Sigmoid colon (tissue), 7 donors: ENCODE data around the gene ZNF490. TPM values are rescaled to one million over a fixed set of nuclear protein-coding genes. Genes with fewer than 3 reads are reported as not detected.

Experiments used
- DNase-seq: peaks from one replicate; pipeline ENCODE4 v3.0.0-alpha.2; 2019
- H3K27ac ChIP-seq, 4 donors: fragments of 200-600 bp; sonication (generic); one replicate each; pipeline ENCODE4 v1.5.1; 2016 to 2019; ENCODE audit warnings: mild to moderate bottlenecking in 1 of 4
- H3K27me3 ChIP-seq, 3 donors: fragments of 200-600 bp; sonication (generic); one replicate each; pipeline ENCODE4 v1.5.1; 2019; ENCODE audit warnings: mild to moderate bottlenecking in 1 of 3
- H3K36me3 ChIP-seq, 4 donors: fragments of 200-600 bp; sonication (generic); one replicate each; pipeline ENCODE4 v1.5.1; 2016 to 2019
- H3K4me1 ChIP-seq, 4 donors: fragments of 200-600 bp; sonication (generic); one replicate each; pipeline ENCODE4 v1.5.1; 2017 to 2019
- H3K4me3 ChIP-seq, 4 donors: fragments of 200-600 bp; sonication (generic); one replicate each; pipeline ENCODE4 v1.5.1; 2017 to 2019; ENCODE audit warnings: mild to moderate bottlenecking in 2 of 4, moderate library complexity in 1 of 4
- H3K9me3 ChIP-seq, 4 donors: fragments of 200-600 bp in 3 of 4; sonication (generic) in 3 of 4; one replicate each; pipeline versions ENCODE4 v1.5.1 to v1.6.1; 2013 to 2019
- EP300 ChIP-seq, 4 donors: sonication (generic); formaldehyde crosslinking; IDR thresholded peaks; one replicate each; pipeline ENCODE4 v1.6.1; 2017; ENCODE audit warnings: antibody characterized with exemption in 4 of 4
- POLR2A ChIP-seq, 2 donors: fragments of 450-650 bp; IDR thresholded peaks; one replicate each; pipeline ENCODE4 v1.6.1; 2016; ENCODE audit warnings: antibody characterized with exemption in 2 of 2, mild to moderate bottlenecking in 2 of 2, moderate library complexity in 2 of 2
- POLR2AphosphoS5 ChIP-seq, 4 donors: sonication (generic); formaldehyde crosslinking; IDR thresholded peaks; one replicate each; pipeline ENCODE4 v1.6.1; 2017; ENCODE audit warnings: antibody characterized with exemption in 4 of 4
- WGBS, 2 donors: extraction: QIAGEN DNeasy Blood & Tissue Kit; methylation state at CpG; one replicate each; pipeline ENCODE4 v1.1.7; 2013; 5-methylcytosine and 5-hydroxymethylcytosine counted together
- intact Hi-C: fragments of 100-400 bp; cut with DNase I; formaldehyde crosslinking; loops from one replicate; pipeline ENCODE4 v1.15.1; 2023
- polyA plus RNA-seq, 3 donors: library from polyadenylated mRNA; stranded (reverse); fragments of 200-250 nt; gene quantifications; one replicate each; pipeline ENCODE4 v1.2.3, GENCODE V29; 2013
- total RNA-seq, 4 donors: library from RNA; depleted of rRNA; stranded (reverse); fragments of >200 nt; gene quantifications; one replicate each; pipeline ENCODE4 v1.1.0, GENCODE V29; 2016
- TF ChIP-seq, protein P1 (sequence below), 4 experiments: fragments of 450-650 bp in 3 of 4; fragments of 200-600 bp in 1 of 4; IDR thresholded peaks; one replicate each; pipeline ENCODE4 v1.5.1; 2016 to 2019; ENCODE audit warnings: antibody characterized with exemption in 4 of 4, mild to moderate bottlenecking in 3 of 4, moderate library complexity in 2 of 4
- donor health status: healthy with polysubstance abuse.
- donor health status: Bipolar disorder and iron deficiency.
- donor health status: healthy.

Gene ZNF490
- total and polyA plus RNA-seq, 7 donors, result 1.6 to 7.8 (median 4.3) TPM; not detected in 1

DNA sequence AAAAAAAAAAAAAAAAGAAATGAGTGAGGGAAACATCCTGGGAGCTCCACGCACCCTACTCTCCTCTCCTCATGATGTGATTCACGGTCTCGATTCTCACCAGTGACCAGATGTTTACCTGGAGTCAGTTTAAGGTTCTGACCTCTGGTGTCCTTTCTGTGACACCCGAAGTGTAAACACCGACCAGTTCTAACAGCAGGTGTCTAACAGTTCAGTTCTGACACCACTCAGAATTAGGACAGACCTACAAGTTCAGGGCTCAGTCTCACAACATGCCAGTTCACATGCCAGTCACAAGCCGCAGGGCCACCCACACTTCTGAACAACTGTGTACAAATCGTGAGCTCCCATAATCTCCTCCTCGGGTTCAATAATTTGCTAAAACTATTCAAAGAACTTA, 65.3 kb downstream of the ZNF490 start:
- Histone ChIP-seq H3K36me3 (peaks cover 0 to 11% (median 0%) of the 10 kb centered on the region in 4 donors), H3K4me1 (peaks cover 0 to 34% (median 23%) of the 10 kb centered on the region in 4 donors), H3K4me3 (no peak overlapping the region), H3K9me3 (peaks cover 0 to 4% (median 0%) of the 10 kb centered on the region in 4 donors), H3K27ac (no peak overlapping the region), H3K27me3 (no peaks in the 10 kb centered on the region)
- intact Hi-C loops, result no loop called here
- TF ChIP-seq EP300 (IDR thresholded peaks at IDR 0.05) (no peak), POLR2AphosphoS5 (IDR thresholded peaks at IDR 0.05) (no peak), POLR2A (IDR thresholded peaks at IDR 0.05) (no peak)
- TF ChIP-seq, protein P1, sequence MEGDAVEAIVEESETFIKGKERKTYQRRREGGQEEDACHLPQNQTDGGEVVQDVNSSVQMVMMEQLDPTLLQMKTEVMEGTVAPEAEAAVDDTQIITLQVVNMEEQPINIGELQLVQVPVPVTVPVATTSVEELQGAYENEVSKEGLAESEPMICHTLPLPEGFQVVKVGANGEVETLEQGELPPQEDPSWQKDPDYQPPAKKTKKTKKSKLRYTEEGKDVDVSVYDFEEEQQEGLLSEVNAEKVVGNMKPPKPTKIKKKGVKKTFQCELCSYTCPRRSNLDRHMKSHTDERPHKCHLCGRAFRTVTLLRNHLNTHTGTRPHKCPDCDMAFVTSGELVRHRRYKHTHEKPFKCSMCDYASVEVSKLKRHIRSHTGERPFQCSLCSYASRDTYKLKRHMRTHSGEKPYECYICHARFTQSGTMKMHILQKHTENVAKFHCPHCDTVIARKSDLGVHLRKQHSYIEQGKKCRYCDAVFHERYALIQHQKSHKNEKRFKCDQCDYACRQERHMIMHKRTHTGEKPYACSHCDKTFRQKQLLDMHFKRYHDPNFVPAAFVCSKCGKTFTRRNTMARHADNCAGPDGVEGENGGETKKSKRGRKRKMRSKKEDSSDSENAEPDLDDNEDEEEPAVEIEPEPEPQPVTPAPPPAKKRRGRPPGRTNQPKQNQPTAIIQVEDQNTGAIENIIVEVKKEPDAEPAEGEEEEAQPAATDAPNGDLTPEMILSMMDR (IDR thresholded peaks at IDR 0.05), result no peak
- WGBS, 2 donors, result 94 to 96% methylated on average over 8 of the region's 8 CpGs
- DNase-seq, result no peak

DNA sequence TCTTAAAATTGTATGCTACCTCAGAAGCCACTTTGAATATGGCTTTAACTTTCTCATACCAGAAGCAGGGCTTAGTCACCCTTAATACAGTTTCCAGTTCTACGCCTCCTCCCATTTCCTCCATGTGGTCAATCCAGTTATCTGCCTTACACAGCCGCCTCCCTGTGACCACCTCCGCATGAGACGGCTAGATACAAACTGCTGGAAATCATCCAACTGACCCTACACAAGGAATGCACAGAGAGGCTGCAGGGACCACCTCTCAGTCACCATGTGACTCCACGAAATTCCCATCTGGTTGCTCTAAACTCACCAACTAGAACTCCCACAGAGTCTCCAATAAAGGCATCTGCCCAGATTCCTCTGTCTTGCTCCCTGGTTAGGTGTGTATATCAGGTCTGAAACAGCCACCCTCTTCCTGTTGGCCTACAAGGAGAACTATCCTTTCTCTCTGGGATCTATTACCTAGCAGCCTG, 66.2 kb downstream of the ZNF490 start:
- Histone ChIP-seq H3K27ac (no peak overlapping the region), H3K4me3 (no peak overlapping the region), H3K4me1 (peaks cover 0 to 26% (median 14%) of the 10 kb centered on the region in 4 donors), H3K27me3 (no peaks in the 10 kb centered on the region), H3K36me3 (peaks cover 0 to 19% (median 0%) of the 10 kb centered on the region in 4 donors), H3K9me3 (peaks cover 0 to 4% (median 0%) of the 10 kb centered on the region in 4 donors)
- no peak for DNase-seq
- WGBS, 2 donors, result 82 to 90% methylated on average over 5 of the region's 5 CpGs
- TF ChIP-seq POLR2A (IDR thresholded peaks at IDR 0.05) (no peak), EP300 (IDR thresholded peaks at IDR 0.05) (no peak), POLR2AphosphoS5 (IDR thresholded peaks at IDR 0.05) (no peak)
- TF ChIP-seq, protein P1 (IDR thresholded peaks at IDR 0.05), result no peak
- intact Hi-C loops, result no loop called here

DNA sequence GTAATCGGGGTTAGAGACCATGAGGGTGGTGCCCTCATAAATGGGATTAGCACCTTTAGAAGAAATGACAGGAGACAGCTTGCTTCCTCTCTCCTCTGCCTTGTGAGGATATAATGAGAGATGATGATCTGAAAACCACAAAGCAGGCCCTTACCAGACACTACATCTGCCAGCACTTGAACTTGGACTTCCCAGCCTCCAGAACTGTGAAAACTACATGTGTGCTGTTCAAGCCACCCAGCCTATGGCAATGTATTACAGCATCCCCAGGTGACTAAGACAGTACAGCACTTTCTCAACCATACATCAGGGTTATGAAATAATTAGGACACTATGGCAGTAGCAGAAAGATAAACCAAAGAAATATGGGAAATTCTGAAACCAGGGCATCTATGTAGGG, 66.8 kb downstream of the ZNF490 start:
- H3K27ac ChIP-seq, result no peak overlapping the region
- peaks cover 0 to 25% (median 0%) of the 10 kb centered on the region in 4 donors for H3K36me3 ChIP-seq
- no peak overlapping the region for H3K4me3 ChIP-seq
- WGBS, 2 donors, result 96 to 97% methylated on average over 1 of the region's 1 CpG
- no peak for TF ChIP-seq EP300 (IDR thresholded peaks at IDR 0.05)
- no peak for TF ChIP-seq POLR2A (IDR thresholded peaks at IDR 0.05)
- TF ChIP-seq, protein P1 (IDR thresholded peaks at IDR 0.05), result no peak
- TF ChIP-seq POLR2AphosphoS5 (IDR thresholded peaks at IDR 0.05), result no peak
- H3K9me3 ChIP-seq, result peaks cover 0 to 4% (median 0%) of the 10 kb centered on the region in 4 donors
- intact Hi-C loops, result no loop called here
- DNase-seq, result no peak
- H3K4me1 ChIP-seq, result peaks cover 0 to 20% (median 9%) of the 10 kb centered on the region in 4 donors
- no peaks in the 10 kb centered on the region for H3K27me3 ChIP-seq

Other genes starting within 250 kb of the ZNF490 start
- gene ZNF442, start 245.1 kb downstream of the ZNF490 start, total RNA-seq, result 1 to 10 TPM in 3 of 4 donors, under 1 TPM in 1; 0.55 to 3.2 (median 2.9) TPM
- gene ZNF442, start 245.1 kb downstream of the ZNF490 start, polyA plus RNA-seq, result 1 to 10 TPM in 1 of 3 donors, under 1 TPM in 2; under 0.01 to 1.2 (median 0.60) TPM
- gene ZNF799, start 209.5 kb downstream of the ZNF490 start, total RNA-seq, result 1 to 10 TPM; 4.6 to 7.4 (median 5.8) TPM
- gene ZNF799, start 209.5 kb downstream of the ZNF490 start, polyA plus RNA-seq, result 1 to 10 TPM; 3.0 to 3.9 (median 3.4) TPM
- 1 to 10 TPM; 3.2 to 5.6 (median 3.6) TPM for gene ZNF443, start 169.8 kb downstream of the ZNF490 start, total RNA-seq
- 1 to 10 TPM; 2.3 to 2.4 (median 2.3) TPM for gene ZNF443, start 169.8 kb downstream of the ZNF490 start, polyA plus RNA-seq
- 1 to 10 TPM; 2.4 to 8.3 (median 3.5) TPM for gene ZNF709, start 126.0 kb downstream of the ZNF490 start, total RNA-seq
- gene ZNF709, start 126.0 kb downstream of the ZNF490 start, polyA plus RNA-seq, result 1 to 10 TPM in 1 of 3 donors, under 1 TPM in 2; 0.46 to 1.2 (median 0.60) TPM
- 10 to 100 TPM; 11.7 to 17.8 (median 16.4) TPM for gene ZNF564, start 59.3 kb downstream of the ZNF490 start, total RNA-seq
- gene ZNF564, start 59.3 kb downstream of the ZNF490 start, polyA plus RNA-seq, result 1 to 10 TPM; 7.4 to 9.0 (median 7.8) TPM
- gene ZNF791, start 107 bp upstream of the ZNF490 start, total RNA-seq, result 10 to 100 TPM; 16.6 to 27.6 (median 22.3) TPM
- 1 to 10 TPM; 4.2 to 9.4 (median 5.3) TPM for gene ZNF791, start 107 bp upstream of the ZNF490 start, polyA plus RNA-seq
- 10 to 100 TPM; 41.1 to 75.6 (median 63.8) TPM for gene MAN2B1, start 55.9 kb upstream of the ZNF490 start, total RNA-seq
- gene MAN2B1, start 55.9 kb upstream of the ZNF490 start, polyA plus RNA-seq, result 10 to 100 TPM; 26.4 to 68.1 (median 31.0) TPM
- 10 to 100 TPM in 2 of 4 donors, 1 to 10 TPM in 2; 7.8 to 11.7 (median 10.0) TPM for gene WDR83, start 56.0 kb upstream of the ZNF490 start, total RNA-seq
- gene WDR83, start 56.0 kb upstream of the ZNF490 start, polyA plus RNA-seq, result 10 to 100 TPM in 2 of 3 donors, 1 to 10 TPM in 1; 8.3 to 13.4 (median 12.6) TPM
- 100 to 1,000 TPM; 105 to 160 (median 136) TPM for gene DHPS, start 71.1 kb upstream of the ZNF490 start, total RNA-seq
- 10 to 100 TPM; 60.3 to 74.1 (median 73.3) TPM for gene DHPS, start 71.1 kb upstream of the ZNF490 start, polyA plus RNA-seq
- not detected for gene GNG14, start 77.2 kb upstream of the ZNF490 start, total RNA-seq
- not detected for gene GNG14, start 77.2 kb upstream of the ZNF490 start, polyA plus RNA-seq
- 1 to 10 TPM; 3.6 to 6.4 (median 4.5) TPM for gene FBXW9, start 85.8 kb upstream of the ZNF490 start, total RNA-seq
- 10 to 100 TPM in 1 of 3 donors, 1 to 10 TPM in 2; 6.2 to 10.8 (median 7.8) TPM for gene FBXW9, start 85.8 kb upstream of the ZNF490 start, polyA plus RNA-seq
- gene TNPO2, start 113.1 kb upstream of the ZNF490 start, total RNA-seq, result 10 to 100 TPM; 54.2 to 92.2 (median 60.5) TPM
- 10 to 100 TPM in 2 of 3 donors, 1 to 10 TPM in 1; 9.5 to 47.2 (median 12.0) TPM for gene TNPO2, start 113.1 kb upstream of the ZNF490 start, polyA plus RNA-seq
- 100 to 1,000 TPM; 443 to 505 (median 475) TPM for gene TRIR, start 123.9 kb upstream of the ZNF490 start, total RNA-seq
- gene TRIR, start 123.9 kb upstream of the ZNF490 start, polyA plus RNA-seq, result 100 to 1,000 TPM; 261 to 324 (median 321) TPM
- gene GET3, start 126.7 kb upstream of the ZNF490 start, total RNA-seq, result 10 to 100 TPM; 34.6 to 59.4 (median 44.5) TPM
- gene GET3, start 126.7 kb upstream of the ZNF490 start, polyA plus RNA-seq, result 100 to 1,000 TPM in 1 of 3 donors, 10 to 100 TPM in 2; 85.8 to 121 (median 98.5) TPM
- under 1 TPM in 1 of 4 donors, not detected in 3; 0.36 TPM for gene BEST2, start 141.0 kb upstream of the ZNF490 start, total RNA-seq
- gene BEST2, start 141.0 kb upstream of the ZNF490 start, polyA plus RNA-seq, result 10 to 100 TPM; 44.4 to 50.0 (median 45.8) TPM
- 10 to 100 TPM; 10.2 to 37.9 (median 12.7) TPM for gene HOOK2, start 164.7 kb upstream of the ZNF490 start, total RNA-seq
- 10 to 100 TPM; 36.0 to 80.4 (median 42.1) TPM for gene HOOK2, start 164.7 kb upstream of the ZNF490 start, polyA plus RNA-seq
- 1,000 to 10,000 TPM in 1 of 4 donors, 100 to 1,000 TPM in 3; 125 to 1,252 (median 504) TPM for gene JUNB, start 180.7 kb upstream of the ZNF490 start, total RNA-seq
- gene JUNB, start 180.7 kb upstream of the ZNF490 start, polyA plus RNA-seq, result 100 to 1,000 TPM in 2 of 3 donors, 10 to 100 TPM in 1; 91.6 to 289 (median 249) TPM
- 100 to 1,000 TPM; 248 to 312 (median 264) TPM for gene PRDX2, start 191.0 kb upstream of the ZNF490 start, total RNA-seq
- gene PRDX2, start 191.0 kb upstream of the ZNF490 start, polyA plus RNA-seq, result 100 to 1,000 TPM; 277 to 379 (median 284) TPM
- gene THSD8, start 191.3 kb upstream of the ZNF490 start, total RNA-seq, result not detected
- gene THSD8, start 191.3 kb upstream of the ZNF490 start, polyA plus RNA-seq, result 1 to 10 TPM in 2 of 3 donors, not detected in 1; 2.5 to 2.8 TPM
- 1 to 10 TPM; 1.9 to 3.7 (median 3.0) TPM for gene RNASEH2A, start 195.8 kb upstream of the ZNF490 start, total RNA-seq
- gene RNASEH2A, start 195.8 kb upstream of the ZNF490 start, polyA plus RNA-seq, result 10 to 100 TPM in 1 of 3 donors, 1 to 10 TPM in 2; 6.2 to 22.1 (median 7.2) TPM
- 1 to 10 TPM in 1 of 4 donors, under 1 TPM in 1, not detected in 2; 0.82 to 1.8 TPM for gene RTBDN, start 223.8 kb upstream of the ZNF490 start, total RNA-seq
- under 1 TPM in 1 of 3 donors, not detected in 2; 0.83 TPM for gene RTBDN, start 223.8 kb upstream of the ZNF490 start, polyA plus RNA-seq
- gene MAST1, start 227.7 kb upstream of the ZNF490 start, total RNA-seq, result 1 to 10 TPM in 1 of 4 donors, under 1 TPM in 3; 0.49 to 3.3 (median 0.76) TPM
- 1 to 10 TPM; 1.2 to 2.6 (median 1.8) TPM for gene MAST1, start 227.7 kb upstream of the ZNF490 start, polyA plus RNA-seq